Astrocyte of the hippocampus (primary cell): ENCODE results near the gene PANK4.
"Not testable (repeated sequence)": the region's sequence is repeated elsewhere in the genome, so short reads cannot be mapped to it uniquely, and the experiment has no call there.

Experiments
- DNase-seq: peaks from one replicate; pipeline ENCODE4 v3.0.0; 2011; ENCODE audit warnings: low read depth, low spot score

The PANK4 gene

DNA sequence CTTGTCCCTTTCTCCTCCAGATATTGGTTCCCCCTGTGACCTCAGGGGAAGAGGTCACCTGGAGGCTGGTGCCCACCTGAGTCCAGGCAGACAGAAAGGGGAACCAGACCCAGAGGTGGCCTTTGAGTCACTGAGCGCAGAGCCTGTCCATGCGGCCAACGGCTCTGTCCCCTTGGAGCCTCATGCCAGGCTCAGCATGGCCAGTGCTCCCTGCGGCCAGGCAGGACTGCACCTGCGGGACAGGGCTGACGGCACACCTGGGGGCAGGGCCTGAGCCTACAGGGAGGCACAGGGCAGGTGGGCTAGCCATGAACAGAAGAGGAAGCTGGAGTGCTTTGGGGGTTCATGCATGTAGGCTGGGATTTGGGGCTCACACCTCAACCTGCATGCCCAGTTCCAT lies 32.5 kb upstream of the PANK4 start:
- DNase-seq = no peak

DNA sequence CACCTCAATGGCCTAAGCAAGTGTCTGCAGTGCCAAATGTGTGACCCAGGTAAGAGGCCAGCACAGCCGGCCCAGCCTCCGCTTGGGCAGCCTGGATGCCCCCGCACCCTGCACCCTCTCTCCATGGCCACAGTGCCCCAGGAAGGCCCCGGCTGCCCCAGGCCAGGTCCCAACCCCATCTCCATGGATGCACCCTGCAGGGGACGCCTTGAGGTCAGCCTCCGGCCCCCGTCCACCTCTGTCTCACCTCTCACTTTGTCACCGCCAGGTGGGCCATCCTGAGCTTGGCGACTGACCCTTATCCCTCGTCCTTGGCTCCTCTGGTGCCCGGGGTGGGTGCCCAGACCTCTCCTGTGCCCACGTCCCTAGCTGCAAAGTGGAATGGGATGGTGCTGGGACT lies 32.0 kb upstream of the PANK4 start:
- no peak for DNase-seq

DNA sequence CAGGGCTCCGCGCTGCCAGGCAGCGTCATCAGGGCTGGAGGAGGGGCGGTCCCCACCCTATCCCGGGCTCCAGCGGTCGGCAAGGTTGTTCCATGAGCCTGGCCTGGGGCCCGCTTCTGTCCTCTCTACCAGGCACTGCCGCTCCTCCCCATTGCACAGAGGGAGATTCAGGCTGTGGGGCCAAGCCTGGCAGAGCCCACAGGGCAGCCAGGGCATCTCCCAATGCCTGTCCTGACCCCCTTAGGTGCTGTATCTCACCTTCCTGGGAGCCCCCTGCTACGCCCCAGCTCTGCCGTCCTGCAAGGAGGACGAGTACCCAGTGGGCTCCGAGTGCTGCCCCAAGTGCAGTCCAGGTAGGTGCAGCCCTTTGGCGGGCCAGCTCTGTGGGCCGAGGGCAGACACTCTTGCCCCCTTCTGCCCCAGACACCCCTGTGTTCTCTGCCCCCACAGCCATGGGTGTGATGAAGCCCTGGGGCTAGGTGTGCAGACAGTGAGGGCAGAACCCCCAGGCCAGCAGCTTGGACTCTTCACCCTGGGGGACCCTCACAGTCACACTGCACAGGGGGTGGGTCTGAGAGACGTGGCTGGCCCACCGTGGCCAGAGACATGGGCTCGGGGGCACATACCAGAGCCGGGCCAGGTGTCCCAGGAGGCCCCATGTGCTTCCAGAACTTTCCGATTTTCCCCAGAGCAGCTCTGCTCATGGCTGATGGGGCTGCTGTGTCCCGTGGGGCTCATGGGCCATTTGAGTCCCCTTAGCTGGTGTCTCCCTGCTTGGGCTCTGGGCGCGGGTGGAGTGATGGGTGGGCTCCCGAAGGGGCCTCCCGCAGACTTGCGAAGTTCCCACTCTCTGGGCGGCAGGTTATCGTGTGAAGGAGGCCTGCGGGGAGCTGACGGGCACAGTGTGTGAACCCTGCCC lies 31.3 kb upstream of the PANK4 start:
- DNase-seq = no peak

DNA sequence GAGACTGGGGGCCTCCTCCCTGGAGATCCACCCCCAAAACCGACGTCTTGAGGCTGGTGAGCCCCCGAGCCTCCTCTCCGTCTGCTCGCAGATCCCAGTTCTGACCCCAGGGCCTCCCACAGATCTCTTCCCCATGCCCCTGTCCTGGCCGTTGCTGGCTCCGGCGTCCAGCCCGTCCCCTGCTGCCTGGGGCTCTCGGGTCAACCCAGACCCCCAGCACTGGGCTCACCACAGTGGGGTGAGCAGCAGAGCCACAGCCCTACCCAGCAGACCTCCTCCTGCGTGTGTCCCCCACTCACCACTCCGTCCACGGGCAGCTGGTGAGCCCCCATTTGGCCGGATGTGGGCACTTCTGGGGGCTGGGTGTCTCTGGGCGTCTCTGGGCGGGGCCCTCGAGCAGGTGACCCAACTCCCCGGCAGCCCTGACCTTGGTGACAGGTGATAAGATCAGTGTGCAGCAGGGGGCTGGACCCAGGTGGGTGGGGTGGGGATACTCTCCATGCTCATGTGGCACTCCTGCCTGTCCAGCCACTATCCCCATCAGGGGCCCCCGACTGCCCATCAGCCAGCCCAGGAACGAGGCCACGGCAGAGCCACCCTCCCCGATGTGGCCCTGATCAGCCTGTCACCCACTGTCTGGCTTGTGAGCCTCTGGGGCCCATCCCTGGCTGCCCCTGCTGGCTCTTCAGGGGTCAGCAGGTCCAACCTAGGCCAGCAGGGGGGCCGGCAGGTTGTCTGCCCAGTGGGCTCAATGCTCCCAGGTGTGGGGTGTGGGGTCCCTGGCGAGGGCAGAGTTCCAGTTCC lies 30.5 kb upstream of the PANK4 start:
- no peak for DNase-seq

DNA sequence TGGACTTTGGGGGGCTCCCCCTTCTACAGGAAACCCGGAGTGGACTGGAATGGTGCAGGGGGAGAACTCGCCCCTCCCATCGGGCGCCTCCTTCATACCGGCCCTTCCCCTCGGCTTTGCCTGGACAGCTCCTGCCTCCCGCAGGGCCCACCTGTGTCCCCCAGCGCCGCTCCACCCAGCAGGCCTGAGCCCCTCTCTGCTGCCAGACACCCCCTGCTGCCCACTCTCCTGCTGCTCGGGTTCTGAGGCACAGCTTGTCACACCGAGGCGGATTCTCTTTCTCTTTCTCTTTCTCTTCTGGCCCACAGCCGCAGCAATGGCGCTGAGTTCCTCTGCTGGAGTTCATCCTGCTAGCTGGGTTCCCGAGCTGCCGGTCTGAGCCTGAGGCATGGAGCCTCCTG lies 29.9 kb upstream of the PANK4 start, which contains the start of gene TNFRSF14:
Gene TNFRSF14 (plus strand): TSS at position 95 of the 401 bp plus-strand sequence. CDS start 294 bp downstream, at position 389.
- peak; percentile 70 for DNase-seq

DNA sequence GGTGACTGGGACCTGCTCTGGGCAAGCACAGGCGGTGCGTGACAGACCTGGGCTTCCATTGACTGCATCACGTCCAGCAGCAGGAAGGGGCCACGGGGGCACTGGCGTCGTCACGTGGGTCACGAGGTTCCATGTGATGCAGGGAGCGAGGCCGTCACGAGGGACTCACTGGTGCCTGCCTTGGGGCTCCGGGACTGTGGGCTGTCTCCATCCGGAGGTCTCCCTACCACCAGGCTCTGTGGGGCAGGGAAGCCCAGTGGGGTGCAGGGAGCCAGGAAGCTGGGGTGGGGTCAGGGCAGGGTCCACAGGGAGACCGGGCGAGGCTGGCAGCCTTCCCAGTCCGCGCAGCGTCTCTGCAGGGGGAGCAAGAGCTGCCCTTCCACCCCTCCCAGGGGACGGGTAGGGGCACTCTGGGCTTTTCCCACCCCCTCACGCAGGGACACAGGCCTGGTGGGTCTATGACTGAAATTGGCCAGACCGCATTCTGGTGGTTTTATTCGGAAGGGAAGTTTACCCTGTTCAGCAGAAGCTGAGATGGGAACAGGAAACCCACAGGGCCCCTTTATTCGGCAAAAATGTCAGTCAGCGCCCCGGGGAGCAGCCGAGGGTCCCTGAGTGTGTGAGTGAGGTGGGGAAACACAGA lies 29.4 kb upstream of the PANK4 start:
- no peak for DNase-seq

DNA sequence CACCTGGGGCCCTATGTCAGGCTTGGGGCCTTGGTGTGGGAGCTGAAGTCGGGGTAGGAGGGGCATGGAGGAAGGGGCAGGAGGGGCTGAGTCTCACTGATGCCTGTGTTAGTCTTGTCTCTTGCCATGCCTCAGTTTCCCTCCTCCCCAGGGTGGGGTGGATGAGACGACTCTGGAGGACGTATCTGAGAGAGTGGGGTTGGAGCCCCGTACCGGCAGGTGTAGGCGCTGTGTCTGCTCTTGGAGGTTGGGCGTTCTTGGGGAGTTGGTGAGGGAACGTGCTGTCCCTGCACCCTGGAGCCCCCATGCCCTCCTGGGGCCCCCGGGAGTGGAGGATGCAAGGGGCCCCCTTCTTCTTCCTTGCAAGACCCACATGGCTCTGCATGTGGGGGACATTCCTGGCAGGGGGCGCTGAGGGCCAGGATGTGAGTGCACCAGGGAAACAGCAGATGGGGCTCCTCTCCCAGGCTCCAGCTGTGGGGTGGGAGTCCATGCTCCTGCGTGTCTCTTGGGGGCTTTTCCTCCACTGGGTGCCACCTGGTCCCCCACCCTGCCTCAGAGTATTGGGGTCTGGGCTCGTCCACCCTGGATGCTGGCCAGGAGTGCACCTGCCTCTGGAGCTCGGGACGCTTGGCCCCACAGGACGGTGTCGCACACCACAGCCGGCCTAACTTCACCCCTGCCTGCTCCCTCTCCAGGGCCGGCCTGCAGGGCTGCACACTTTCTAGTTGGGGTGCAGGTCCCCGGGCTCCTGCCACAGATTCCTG lies 28.4 kb upstream of the PANK4 start:
- DNase-seq = no peak

DNA sequence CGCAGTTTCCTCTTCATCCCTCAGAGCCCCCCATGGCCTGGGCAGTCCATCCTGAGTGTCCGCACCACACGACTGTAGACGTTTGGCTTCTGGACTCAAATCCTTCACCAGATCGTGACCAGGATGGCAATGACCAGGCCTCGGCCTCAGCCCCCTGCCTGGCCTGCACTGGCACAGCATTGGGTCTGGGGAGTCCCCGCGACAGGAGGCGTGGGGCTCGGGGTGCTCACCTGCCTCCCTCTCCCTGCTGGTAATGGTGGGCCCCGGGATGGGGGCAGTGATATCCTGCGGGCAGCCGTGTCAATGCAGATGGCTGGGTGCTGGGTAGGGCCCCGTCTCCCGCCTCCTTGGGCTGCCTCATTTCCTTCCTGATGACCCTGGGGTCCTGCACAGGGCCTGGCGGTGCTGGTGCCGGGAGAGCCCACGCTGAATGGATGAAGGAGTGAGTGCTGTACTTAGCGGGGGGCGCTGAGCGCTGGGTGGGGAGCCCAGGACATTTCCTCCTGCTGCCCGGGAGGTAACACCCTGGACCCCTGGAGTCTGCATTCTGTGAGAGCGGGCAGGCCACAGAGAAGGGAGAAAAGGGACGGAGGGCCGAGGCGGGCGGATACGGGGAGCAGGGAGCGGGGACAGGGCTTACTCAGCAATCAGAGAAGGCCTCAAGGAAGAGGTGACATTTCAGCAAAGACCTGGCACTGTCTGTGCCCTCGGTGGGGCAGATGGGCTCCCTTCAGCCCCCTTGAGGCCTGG lies 27.6 kb upstream of the PANK4 start:
- no peak for DNase-seq

DNA sequence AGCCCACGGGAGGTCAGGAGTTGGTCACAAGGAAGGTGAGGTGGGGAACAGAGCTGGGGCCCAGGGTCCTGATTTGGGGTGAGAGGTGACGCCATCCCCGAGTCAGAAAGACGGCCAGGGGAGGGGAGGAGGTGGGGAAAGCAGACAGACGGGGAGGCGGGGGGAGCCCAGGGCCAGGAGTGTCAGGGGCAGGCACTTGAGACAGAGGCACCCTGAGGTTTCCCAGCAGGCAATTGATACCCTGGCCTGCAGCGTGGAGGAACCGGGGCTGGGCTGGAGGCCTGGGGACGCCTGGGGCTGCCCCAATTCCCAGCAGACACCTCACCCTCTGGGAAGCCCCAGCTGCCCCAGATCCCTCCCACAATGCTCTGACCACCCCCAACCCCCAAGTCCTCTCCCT lies 26.7 kb upstream of the PANK4 start:
- DNase-seq = not testable (repeated sequence)

DNA sequence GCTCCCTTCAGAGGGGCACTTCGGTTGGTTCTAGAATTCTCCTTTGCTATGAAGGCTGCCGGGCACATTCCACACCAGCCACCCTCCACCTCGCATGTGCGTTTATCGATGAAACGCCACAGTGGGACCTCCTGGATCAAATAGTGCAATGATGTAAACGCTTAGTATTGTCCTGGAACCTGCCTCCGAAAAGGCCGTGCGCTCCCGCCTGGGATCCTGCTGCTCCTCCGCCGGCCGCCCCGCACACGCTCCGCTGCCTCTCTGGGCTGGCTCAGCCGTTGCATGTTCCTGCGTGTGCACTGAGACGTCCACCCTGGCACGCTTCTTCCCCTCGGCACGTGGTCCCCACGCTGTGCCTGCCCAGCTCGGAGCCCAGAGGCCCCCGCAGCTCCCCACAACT lies 25.8 kb upstream of the PANK4 start:
- no peak for DNase-seq

DNA sequence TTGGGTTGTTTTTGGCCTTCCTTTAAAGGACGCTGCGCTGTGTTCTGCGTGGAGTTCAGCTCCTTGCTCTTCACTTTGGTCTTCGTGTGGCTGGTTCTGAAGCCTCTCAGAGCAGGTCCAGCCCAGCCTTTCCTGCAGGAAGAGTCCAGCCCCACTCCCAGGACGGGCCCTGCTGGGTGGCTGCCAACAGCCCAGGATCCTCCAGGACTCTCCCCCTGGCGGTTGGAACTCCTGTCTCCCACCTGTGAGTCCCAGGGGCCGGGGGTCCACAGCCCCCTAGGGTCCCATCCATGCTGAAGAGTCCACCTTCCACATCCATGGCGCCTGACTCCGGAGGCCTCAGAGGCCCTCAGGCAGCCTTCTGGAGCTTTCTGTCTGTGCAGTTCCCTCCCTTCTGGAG lies 25.1 kb upstream of the PANK4 start:
- not testable (repeated sequence) for DNase-seq

DNA sequence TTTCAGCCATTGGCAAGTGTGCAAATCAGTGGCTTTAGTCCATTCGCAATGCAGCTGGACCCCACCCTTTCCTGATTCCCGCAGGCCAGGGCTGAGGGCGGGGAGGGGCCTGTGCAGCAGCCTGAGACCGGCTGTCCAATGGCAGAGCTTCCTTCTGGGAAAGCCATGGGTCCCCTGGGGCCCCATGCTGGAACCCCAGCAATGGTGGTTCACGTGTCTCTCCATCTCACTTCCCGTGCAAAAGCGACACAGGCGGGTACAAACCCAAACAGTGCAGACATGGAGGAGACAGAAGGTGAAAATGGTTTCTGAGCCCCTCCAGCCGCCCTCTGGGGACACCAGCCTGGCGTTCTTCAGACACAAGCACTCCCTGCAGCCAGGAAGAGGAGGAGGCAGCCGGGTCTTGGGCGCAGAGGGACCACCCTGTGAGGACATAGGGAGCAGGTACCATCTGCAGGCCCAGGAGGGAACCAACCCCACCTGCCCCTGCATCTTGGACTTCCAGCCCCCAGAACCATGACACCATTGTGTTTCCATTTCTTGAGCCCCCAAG lies 24.0 kb upstream of the PANK4 start:
- not testable (repeated sequence) for DNase-seq

DNA sequence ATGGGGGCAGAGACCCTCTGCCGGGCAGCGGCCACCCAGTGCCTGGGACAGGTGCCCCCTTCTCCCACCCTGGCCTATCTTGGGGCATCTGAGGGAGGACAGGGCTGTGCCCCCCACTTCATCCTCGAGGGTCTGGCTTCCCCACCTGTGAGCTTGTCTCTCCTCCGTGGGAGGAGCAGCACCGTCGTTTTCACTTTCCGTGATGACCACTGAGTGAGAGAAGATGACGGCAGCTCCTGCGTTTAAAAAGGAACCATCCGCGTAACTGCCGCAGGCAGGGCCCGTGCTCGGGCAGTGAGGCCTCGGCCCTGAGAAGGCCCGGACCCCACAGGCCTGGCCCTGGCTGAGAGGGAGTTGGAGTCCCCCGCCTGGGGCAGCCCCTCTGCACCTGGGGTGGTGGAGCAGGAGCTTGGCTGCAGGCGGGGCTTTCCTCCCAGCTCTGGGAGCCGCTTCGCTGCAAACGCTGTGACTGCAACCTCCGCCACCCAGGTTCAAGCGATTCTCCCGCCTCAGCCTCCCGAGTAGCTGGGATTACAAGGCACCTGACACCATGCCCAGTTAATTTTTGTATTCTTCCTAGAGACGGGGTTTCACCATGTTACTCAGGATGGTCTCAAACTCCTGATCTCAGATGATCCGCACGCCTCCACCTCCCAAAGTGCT lies 23.1 kb upstream of the PANK4 start:
- not testable (repeated sequence) for DNase-seq

DNA sequence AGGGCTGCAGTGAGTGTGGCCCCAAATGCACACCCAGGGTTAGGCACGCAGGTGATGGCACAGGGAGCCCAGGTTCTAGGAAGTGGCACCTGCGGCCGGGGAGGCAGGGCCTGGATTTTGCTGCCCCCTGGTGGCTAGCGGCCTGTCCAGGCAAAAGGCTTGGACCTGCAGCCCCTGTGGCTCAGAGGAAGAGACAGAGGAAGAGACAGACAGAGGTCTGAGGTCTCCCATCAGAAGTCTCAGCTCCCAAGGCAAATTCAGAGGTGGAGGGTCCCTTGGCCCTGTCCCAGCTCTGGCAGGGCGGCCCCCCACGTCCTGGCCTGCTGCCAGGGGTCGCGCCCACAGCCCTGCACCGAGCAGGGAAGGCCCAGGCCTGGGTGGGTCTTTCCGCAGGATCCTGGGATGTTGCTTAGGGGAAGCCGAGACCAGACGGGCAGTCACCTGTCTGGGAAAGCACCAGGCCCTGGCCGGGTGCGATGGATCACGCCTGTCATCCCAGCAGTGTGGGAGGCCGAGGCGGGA lies 21.7 kb upstream of the PANK4 start:
- peak; percentile 86 for DNase-seq

DNA sequence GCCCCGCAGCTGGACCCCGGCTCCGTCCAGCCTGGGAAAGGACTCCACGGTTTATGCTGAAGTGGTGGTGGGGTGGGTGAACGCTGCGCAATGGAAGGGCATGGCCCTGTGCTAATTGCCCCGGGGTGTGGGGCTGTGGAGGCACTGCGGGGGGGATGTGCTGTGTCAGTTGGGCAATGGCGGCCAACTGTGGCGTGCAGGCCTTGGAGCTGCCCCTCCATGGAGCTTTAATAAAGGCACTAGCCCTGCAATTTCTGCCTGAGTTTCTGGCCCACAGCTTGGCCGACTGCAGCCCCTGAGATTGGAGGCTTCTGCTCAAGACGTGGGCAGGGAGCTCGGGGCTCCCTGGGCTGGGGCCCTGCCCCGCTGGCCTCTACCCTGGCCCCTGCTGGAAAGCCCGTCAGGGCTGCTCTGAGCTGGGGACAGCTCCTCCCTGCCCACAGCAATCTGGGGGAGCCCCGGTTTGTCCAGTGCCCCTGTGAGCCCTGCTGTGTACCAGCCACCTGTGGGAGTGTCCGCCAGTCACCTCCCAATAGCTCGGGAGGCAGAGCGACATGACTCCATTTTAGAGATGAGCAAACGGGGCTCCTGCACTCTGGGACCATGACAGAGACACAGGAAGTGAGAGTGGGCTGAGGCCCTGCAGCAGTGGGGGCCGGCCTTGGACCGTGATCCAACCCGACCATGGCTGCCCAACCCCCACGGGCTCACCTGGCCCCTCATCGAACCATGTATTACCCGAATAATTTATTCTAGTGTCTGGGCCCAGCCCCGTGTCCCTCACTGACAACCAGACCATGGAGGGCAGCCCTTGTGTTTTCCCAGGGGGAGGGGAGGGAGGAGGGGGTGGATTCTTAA lies 21.0 kb upstream of the PANK4 start:
- no peak for DNase-seq

DNA sequence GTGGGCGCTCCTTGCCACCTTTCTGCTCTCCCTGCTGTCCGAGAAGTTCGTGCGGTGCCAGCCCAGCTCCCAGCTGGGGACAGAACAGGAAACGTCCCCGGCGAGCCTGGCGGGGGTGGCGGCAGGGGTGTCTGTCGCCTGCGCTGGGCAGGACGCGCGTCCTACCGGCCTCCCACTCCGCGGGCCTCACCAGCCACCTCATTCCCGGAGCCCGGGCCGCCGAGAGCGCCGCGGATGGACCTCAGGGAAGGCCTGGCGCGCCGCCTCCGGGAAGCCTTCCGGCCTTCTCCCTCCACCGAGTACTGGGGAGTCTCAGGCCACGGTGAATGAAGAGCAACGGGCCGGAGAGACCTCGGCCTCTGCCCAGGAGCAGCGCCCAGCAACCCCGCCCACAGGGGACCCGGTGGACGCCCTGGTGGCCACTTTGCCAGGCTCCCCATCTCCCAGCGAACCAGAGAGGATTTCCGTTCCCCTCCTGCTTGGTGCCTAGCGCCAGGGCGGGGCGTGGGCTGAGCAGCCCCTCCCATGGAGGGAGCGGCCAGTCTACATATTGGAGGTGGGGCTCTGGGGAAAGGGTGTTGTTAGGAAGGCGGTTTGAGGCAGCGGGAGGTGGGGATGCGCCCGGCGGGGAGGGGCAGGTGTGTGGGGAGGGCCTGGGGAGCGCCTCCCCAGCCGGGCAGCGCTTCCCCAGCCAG lies 20.3 kb upstream of the PANK4 start:
- peak; percentile 72 for DNase-seq

DNA sequence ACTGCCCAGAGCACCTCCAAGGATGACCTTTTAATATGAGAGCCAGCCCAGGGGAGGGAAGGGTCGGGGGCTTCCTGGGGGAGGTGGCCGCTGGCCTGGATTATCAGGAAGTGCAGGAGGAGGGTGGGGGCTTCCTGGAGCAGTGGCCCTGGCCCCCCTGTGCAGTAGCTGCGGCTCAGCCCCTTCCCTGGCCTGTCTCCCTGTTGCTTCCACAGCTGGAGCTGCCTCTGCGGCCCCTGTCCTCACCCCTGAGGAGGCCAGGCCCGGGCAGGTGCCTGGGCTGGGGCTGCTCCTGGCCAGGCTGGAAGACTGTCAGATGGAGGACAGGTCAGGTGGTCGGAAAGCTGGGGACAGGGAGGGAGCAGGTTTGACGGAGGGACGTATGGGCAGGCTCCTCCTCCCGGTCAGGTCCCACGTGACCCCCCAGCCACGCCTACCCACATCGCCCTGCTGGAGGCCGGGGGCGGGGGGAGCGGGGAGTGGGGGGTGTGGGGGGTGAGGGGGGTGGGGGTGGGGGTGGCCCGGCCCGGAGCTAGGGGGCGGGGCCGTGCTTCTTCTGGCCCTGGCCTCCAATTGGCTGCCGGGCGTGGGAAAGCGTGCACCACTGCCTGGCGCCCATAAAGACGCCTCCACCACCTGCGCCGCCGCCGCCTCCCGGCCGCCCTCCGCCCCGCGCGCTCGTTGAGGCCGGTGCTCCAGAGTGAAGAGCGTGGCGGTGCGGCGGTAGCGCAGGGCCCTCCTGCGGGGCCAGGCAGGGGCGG lies 19.5 kb upstream of the PANK4 start:
- peak; percentile 83 for DNase-seq
